CD4-positive, alpha-beta T cell treated with Interleukin-15 for 4 hours (primary cell): ENCODE data around the gene SUFU.

Experiments used
- DNase-seq: peaks from one replicate; pipeline ENCODE4 v3.0.0-alpha.2; 2020; ENCODE audit warnings: low spot score

The SUFU gene

DNA sequence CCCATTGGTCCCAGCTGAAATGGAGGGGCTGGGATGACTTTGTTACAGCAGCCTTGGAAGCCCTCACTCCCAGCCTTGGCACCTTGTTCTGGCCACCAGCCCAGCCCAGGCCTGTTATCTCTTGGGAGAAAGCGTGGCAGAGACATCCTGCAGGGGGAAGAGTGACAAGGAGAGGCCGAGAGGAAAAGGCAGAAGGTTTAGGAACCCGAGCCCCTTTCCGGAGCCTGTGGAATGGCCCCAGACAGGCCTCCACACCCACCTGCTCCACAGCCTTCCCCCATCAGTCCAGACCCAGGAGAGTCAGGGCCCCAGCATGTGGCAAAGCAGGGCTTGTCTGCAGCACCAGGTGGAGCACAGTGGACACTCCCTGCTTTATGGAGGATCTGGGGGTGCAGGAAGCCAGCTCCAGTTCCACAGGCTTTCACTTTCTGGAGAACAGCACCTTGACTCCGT is 116.4 kb downstream of the SUFU start:
- no peak for DNase-seq

DNA sequence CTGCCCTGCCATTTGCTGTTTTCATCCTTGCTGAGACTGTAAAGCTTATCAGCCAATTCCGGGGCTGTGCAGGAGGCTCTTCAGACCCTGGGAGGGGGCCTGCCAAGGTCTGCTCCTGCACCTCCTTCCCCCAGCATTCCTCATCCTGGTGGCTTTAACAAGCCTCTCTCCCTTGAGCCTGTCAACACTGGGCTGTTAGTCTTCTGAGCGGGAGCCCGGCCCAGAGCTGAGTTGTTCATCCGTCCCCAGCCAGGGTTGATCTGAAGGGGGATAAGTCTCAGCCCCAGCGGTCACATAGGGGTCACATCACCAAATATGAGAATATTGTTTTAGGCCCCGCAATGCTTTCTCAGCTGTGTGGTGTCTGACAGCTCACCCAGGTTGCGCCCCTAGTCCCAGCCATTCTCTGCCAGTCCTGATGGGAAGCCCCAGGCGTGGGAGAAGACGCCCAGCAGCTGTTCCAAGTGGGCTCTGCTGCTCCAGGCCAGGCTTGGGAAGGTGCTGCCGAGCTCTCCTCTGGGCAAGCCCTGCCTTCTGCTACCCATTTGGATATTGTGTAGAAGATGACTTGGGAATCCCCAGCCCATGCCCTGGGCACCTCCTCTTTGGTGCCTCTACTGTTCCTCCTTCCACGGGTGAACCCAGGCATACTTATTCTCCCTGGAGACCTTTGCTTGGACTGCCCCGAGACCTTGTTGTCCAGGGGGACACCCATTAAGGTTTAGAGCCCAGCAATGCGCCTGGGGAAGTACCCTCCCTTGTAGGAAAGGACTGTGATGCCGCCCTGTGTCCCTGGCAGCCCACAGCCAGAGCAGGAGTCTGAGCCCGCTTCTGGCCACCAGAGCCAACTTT is 117.0 kb downstream of the SUFU start:
- DNase-seq, result no peak

DNA sequence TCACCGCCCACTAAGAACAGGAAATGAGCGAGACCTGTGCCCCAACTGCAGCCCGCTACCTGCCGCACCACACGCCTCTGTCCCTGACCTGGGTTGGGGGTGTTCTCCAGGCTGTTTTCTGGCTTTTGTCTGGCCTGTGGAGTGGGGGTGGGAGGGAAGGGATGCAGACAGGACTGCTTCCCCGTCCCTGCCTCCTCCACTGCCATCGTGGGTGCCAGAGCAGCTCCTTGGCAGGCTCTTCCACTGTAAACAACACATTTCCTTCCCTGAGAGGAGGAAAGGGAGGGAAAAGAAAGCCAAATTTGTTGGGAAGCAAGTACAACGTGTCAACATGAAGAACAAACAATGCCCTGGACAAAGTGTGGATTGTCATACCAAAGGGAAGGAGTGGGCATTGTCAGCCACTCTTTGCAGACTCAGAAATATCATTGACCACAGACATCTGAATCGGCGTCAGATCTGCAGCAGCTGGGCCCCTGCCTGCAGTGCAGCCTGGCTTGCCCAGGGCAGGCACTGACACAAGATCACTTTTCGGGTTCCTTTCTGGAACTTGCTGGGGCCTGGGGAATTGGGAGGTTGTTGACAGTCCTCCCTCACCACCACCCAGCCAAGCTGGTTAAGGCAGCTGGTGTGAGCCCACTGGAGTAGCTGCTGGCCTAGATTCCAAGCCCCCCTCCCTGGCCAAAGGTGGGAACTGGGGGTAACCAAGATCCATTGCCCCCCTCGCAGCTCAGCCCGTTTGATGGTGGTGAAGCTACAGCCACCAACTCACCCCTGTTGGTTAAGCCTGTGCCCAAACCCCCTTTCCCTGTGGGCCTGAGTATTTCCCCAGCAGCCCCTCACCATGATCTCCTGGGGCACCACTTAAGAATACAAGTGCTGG is 117.9 kb downstream of the SUFU start:
- no peak for DNase-seq

DNA sequence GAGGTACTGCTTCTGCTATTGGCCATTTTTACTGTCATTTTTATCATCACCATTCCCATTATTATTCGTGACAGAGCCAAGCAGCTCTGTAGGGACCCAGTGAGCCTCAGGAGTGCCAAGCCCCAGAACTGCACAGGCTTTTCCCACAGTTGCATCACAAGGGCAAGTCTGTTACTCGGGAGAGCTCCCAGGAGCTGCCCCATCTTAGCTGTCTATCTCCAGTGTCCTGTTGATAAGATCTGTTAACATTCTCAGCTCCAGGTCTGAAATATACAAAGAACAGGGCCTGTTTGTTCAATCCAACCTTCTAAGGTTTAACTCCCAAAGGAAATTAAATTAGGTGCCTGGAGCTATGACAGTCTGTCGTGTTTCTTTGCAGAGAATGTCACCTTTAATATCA is 120.3 kb downstream of the SUFU start:
- no peak for DNase-seq

DNA sequence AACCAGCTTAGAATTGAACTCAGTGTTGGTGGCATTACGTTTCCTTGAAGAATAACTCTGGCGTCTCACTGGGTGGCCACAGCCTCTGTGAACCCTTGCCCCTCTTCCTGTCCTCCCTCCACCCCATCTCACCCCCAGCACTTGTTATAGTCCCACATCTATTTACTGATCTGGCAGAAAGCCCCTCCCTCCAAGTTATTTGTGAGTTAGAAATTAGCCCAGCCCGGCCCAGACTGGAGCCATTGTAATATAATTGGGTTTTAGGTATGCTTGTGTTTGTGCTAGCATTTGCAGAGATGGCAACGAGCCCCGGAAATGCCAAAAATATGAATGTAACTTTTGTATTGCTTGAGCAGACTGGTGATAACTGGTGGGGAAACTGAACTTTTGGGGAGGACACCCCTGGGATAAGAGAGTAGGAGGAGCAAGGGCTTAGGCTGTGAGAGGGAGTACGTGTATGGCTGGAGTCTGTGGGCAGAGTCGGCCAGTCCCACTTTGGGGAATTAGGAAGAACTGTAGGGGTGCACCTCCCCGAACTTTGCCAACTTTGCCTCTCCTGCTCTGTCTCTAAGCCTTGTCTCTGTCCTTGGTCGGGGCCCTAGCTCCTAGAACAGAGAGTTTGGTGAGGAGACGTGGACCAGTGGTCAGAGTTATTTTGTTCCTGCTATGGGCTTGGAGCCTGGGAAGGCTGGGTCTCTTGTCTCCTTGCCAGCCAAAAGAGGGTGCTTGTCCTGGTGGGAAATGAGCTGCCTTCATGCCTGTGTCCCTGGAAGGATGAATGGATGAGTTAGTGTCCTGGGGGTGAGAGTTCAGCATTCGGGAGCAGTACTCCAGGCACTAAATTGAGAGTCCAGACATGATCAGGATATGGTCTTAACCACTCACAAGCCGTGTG is 121.2 kb downstream of the SUFU start:
- no peak for DNase-seq

DNA sequence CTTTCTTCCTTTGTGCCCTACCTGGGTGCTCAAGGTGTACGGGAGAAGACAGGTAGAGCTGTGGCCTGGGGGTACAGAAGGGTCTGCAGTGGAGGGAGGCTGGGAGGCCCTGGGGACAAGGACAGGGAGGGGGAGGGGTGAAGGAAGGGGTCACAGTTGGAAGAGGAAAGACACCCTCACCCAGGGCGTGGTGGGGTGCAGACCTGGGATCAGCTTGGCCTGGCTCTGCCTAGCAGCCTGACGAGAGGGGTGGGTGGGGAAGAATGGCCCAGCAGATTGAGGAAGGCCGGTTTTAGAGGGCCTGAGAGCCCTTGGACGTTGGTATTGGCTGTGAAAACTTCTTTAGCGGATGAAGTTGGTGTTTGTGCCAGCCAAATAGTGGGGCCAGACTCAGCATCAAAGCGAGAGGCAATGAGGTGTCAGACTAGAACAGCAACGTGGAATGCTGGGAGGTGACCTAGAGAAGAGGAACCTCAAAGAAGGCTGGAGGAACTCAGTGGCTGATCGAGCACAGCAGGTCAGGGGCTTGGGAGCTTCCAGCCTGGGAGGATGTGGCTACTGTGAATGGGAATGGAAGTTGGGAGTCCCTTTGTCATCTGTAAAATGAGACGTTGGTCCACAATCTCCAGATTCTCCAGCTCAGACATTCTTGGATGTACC is 122.4 kb downstream of the SUFU start:
- no peak for DNase-seq

DNA sequence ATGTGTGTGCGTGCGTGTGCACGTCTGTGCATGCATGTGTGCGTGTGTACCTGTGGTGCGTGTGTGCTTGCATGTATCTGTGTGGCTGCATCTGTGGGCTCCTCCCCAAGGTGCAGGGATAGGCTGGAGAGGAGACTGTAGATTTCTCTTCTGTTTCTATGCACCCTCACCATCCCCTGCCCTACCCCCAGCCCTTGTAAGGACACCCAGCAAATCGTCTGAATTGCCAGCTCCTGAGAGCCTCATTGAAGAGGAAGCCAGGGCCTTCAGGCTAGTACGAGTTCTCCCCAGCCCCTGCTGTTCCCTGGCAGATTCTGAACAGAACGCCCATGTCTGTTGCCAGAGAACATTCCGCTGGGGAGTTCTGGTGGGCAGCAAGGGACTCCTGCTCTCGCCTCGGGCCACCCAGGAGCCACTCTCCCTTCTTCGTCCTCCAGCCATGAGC is 123.5 kb downstream of the SUFU start:
- DNase-seq, result no peak

DNA sequence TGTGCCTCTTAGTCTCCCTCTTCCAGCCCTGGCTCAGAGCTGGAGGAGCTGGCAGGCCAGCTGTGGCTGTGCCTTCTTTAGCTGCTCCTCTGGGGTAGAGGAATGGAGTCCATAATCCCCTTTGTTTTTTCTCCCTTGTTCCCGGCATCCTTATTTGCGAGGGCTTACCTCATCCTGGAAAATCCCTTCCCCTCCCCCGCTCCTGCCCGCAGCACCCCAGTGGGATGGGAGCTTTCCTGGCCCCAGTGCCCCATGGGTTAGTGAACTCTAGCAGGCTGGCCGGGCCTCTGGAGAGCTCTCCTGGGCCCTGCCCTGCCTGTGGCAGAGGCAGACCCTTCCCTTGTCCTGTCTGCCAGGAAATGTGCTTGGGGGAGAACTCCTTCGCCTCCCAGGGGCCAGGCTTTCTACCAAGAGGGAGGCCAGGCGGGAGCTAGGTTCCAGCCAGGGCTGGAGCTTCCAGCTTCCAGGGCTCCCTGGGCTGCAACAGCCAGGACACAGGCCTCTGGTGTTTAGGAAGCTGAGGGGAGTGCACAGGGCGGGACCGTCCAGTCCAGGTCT is 124.0 kb downstream of the SUFU start:
- no peak for DNase-seq

DNA sequence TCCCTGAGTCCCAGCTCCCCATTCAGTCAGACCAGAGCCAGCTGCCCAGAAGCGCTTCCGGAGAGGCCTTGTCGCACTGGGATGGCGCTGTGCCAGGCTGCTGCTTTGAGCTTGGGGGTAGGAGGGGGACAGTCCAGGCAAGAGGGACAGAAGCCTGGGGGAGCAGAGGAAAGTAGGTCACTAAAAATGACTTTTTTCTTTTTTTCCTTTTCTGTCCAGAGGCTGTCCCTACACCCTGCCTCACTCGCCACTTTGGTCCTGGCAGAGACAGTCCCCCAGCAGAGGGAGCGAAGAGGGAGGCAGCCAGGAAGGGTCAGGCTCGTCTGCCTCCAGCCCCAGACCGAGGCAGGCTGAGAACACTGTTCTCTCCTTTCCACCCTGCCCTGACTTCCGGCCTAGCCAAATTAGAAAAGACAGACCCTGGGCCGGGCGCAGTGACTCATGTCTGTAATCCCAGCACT is 124.7 kb downstream of the SUFU start:
- DNase-seq, result no peak

DNA sequence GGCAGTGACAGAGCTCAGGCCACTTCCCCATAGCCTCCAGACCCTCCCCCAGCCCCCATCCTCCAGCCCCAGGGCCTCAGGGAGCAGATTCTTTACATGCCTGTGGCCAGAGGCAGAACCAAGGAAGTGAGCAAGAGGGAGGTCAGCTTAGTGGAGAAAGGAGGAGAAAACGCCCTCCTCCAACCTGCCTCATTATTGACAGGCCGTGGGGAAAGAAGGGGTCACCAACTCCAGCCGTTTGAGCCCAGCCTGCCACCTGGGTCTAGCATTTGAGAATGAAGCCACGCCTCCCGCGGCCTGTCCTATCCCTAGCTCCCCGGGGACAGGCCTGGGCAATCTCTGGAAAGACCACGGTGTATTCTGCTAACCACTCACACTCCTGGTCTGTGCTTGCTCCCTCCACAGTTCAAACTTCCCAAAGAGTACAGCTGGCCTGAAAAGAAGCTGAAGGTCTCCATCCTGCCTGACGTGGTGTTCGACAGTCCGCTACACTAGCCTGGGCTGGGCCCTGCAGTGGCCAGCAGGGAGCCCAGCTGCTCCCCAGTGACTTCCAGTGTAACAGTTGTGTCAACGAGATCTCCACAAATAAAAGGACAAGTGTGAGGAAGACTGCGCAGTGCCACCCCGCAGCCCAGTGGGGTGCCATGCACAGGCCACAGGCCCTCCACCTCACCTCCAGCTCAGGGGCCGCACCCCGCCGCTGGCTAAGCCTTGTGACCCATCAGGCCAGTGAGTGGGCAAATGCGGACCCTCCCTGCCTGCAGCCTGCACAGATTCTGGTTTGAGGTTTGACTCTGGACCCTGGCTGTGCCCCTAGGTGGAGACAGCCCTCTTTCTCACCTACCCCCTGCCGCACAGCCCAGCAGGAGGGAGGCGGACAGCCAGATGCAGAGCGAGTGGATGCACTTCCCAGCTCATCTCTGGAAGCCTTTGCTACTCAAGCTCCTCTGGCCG is 126.2 kb downstream of the SUFU start:
- no peak for DNase-seq

DNA sequence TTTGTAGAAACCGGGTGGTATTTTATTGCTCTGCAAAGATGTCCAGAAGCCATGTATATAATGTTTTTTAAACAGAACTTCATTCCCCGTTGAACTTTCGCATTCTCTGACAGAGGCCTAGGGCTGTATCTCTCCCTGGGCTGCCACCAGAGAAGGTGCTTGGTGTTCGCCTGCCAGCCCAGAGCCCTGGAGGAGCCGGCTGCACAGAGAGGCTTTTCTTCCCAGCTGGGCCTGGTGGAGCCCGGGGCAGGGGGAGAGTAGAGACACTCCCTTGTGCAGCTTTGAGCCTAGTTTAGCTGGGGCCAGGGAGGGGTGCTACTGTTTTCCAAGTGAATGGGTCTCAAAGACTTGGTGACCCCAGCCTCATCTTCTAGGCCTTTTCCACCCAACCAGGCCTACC is 126.9 kb downstream of the SUFU start:
- no peak for DNase-seq

DNA sequence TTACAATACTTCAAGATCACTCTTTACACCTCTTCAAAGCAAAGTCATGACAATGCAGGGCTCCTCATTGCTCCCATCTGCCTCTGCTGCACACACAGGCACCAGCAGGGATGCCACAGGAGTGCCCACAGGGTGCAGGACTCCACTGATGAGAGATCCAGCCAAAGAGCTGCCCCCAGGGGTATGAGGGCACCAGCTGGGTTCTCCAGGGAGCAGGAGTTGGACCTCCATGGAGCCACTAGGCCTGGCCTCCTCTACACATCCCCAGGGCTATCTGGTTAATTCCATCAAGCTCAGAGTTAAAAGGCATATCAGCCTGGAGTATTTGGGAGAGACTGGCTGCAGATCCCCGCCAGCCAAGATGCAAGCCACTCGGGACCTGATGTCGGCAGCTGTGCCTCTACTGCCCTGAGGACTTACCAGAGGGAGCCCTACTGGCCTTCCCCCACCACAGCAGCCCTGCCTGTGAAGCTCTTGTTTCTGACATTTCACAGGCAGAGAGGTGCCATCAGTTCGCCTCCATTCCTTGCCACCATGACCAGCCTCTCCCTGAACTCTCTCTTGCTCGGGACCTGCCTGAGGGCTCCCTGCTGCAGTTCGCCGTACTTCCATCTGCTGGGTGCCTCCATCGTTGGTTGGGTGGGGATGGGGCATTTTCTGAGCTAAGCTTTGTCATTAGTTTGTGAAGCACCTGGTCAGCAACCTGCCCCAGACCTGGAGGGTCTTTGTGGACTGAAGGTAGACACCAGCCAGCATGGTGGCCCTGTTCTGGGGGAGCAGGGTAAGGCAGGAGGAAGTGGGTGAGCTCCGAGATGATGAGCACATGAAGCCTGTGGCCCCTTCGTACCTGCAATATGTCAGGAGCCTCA is 128.0 kb downstream of the SUFU start:
- DNase-seq, result no peak

DNA sequence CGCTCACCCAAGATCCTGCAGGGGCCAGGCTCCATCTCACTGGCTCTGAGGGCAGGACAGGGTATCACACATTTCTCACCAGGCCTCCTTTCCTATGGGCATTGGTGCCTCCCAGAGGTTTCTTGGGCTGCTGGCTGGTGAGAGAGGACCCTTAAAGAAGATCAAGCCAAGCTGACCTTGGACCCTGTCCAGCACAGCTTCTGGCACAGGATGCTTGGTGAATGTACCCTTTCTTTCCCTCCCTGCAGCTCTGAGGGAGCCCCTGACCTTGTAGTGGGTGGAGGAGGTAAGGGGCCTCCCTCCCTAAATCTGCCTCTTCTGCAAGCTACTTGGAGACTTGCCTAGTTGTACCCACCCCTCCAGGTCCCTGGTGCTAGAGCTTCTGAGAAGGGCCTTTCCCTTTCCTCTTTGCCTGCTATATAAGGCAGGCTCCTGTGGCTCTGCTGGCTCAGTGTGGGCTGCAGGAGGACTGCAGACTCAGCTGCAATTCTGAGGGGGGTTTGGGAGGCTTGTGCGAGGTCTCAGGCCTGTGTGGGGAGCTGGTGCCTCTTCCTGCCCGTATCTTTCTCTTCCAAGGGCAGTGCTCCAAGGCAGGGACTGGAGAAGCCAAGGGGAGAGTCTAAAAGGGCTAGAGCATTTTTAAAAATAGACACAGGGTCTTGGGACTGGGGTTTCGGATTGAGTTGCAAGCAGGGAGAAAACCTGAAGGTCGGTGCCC is 128.8 kb downstream of the SUFU start:
- no peak for DNase-seq

DNA sequence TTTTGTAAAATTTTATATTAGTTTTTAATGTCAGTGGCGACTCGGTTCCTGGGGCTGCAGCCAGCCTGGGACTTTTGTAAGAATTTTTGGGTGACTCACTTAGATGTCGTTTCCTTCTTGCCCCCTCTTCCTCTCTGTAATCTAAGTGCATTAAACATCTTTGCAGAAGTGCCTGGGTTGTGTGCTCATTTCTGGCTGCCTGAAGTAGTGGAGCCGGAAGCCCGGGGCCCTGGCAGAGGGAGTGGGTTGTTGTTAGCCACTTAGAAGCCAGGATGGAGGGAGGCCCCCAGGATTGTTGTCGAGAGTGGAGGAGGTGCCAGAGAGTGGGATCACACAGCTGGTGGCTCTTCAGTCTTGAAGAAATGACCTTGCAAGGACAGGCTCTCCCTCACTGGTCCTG is 129.5 kb downstream of the SUFU start:
- DNase-seq, result peak; percentile 43

DNA sequence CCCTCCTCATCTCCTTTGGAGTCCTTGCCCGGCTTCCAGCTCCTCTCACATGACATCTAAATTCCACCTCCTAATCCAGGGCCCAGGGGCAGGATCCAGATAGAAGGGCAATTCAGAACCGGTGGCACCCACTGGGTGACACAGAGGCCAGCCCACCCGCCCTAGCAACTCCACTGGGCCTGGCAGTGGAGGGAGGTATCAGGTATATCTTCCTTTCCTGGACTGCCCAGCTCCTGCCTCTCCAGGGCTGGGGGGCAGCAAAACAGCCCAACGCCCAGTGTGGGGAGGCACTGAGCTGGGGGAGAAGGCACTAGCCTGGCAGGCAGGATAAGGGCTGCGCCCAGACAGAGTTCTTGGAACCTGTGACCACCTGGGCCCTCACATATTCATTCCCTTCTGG is 130.1 kb downstream of the SUFU start:
- DNase-seq, result no peak

DNA sequence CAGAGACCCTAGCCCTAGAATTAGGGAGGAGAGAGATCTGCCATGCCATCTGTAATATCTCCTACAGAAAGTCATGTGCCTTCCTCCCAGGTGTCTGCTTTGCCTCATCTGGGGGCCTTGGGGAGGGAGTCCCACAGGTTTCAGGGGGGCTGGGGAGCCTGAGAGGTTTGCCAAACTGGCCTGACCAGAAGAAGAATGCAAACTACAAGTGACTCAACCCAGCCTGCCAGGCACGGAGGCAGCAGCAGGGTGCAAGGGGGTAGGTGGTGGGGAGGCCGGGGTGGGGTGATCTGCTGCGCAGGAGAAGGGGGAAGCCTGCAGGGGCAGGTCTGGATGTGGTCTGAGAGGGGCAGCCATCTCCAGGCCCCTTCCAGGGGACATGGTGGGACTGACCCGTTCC is 130.9 kb downstream of the SUFU start:
- no peak for DNase-seq

DNA sequence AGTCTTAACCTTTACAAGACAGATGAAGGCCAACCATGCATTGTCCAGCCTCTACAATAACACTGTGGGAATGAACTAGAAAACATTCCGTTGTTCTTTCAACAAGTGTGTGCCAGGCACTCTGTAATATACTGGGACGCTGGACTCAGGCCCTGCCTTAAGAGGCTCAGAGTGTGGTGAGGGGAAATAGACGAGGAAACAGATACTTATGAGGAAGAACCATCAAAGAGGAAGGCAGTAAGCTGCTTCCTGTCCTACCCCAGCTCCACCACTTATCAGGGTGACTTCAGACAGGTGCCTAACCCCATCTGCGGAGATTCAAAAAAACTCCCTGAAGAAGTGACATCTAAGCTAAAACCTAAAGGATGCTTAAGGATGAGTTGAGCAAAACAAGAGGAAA is 131.6 kb downstream of the SUFU start:
- peak; percentile 39 for DNase-seq

DNA sequence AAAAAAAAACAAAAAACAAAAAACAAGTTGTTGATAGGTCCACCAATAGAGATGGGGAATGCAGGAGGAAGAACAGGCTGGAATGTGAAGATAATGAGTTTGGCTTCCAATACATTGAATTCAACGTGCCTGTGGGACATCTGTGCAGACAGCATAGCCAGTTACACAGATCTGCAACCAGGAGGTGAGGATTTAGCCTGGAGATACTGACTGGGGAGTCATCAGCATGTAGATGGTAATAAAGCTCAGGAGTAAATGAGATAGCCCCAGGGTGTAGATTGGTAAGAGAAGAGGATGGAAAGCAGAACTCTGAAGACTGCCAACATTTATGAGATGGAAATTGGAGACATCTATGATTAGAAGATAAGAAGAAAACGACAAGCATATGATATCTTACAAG is 135.8 kb downstream of the SUFU start:
- no peak for DNase-seq
